Heart left ventricle (tissue), 16 donors: ENCODE measurements around the gene C14orf93. TPM values are rescaled to one million over a fixed set of nuclear protein-coding genes. Genes with fewer than 3 reads are reported as not detected.

Source experiments
- ATAC-seq, 4 donors: fragments of 200-7000 bp; cut with Tn5 transposase; one replicate each; pipeline ENCODE4 v1.9.1; 2020 to 2022; ENCODE audit warnings: moderate library complexity in 4 of 4, mild to moderate bottlenecking in 3 of 4, moderate number of reproducible peaks in 1 of 4
- DNase-seq, 5 donors: peaks; one replicate each; pipeline ENCODE4 v3.0.0-alpha.2; 2020
- H3K27ac ChIP-seq, 12 donors: fragments of 200-600 bp; sonication (generic) in 4 of 12; one replicate each; pipeline versions ENCODE4 v1.5.0 to v1.8.0; 2016 to 2022; ENCODE audit warnings: mild to moderate bottlenecking in 2 of 12
- H3K27me3 ChIP-seq, 9 donors: fragments of 200-600 bp; sonication (generic) in 2 of 9; one replicate each; pipeline versions ENCODE4 v1.5.1 to v1.8.0; 2016 to 2022; ENCODE audit warnings: mild to moderate bottlenecking in 3 of 9
- H3K36me3 ChIP-seq, 9 donors: fragments of 200-600 bp; sonication (generic) in 2 of 9; one replicate each; pipeline versions ENCODE4 v1.5.0 to v1.8.0; 2018 to 2022; ENCODE audit warnings: mild to moderate bottlenecking in 2 of 9
- H3K4me1 ChIP-seq, 12 donors: fragments of 200-600 bp; sonication (generic) in 4 of 12; one replicate each; pipeline versions ENCODE4 v1.5.0 to v1.8.0; 2016 to 2022; ENCODE audit warnings: mild to moderate bottlenecking in 3 of 12
- H3K4me3 ChIP-seq, 12 donors: fragments of 200-600 bp; sonication (generic) in 4 of 12; one replicate each; pipeline versions ENCODE4 v1.5.0 to v1.8.0; 2017 to 2022; ENCODE audit warnings: mild to moderate bottlenecking in 9 of 12, moderate library complexity in 4 of 12
- H3K9me3 ChIP-seq, 12 donors: fragments of 200-600 bp; sonication (generic) in 4 of 12; one replicate each; pipeline versions ENCODE4 v1.5.0 to v1.8.0; 2016 to 2022; ENCODE audit warnings: mild to moderate bottlenecking in 1 of 12
- POLR2A ChIP-seq, 2 donors: fragments of 450-650 bp; IDR thresholded peaks; one replicate each; pipeline ENCODE4 v1.6.1; 2017; ENCODE audit warnings: antibody characterized with exemption in 2 of 2, mild to moderate bottlenecking in 2 of 2, moderate library complexity in 2 of 2
- WGBS, 4 donors: extraction: QIAGEN DNeasy Blood & Tissue Kit in 2 of 4; methylation state at CpG; one replicate each; pipeline versions ENCODE4 v1.1.5 to v1.1.7; 2013 to 2018; 5-methylcytosine and 5-hydroxymethylcytosine counted together
- intact Hi-C, 10 donors: fragments of 100-400 bp; cut with DNase I; formaldehyde crosslinking; loops; one replicate each; pipeline versions ENCODE4 v1.11.1 to v1.14.2; 2022
- polyA plus RNA-seq, 2 donors: library from polyadenylated mRNA; stranded (reverse); fragments of 200-250 nt; gene quantifications; one replicate each; pipeline ENCODE4 v1.2.3, GENCODE V29; 2013
- total RNA-seq, 9 donors: library from RNA; depleted of rRNA in 2 of 9; stranded (reverse); fragments of >200 nt in 2 of 9; fragmentation: NEBNext Ultra II Directional in 3 of 9; extraction: Animal tissue kit (Norgen Biotek cat#: 25700) in 3 of 9; gene quantifications; one replicate each; pipeline versions ENCODE4 v1.1.0 to v1.2.4, GENCODE V29; 2016 to 2023
- TF ChIP-seq, protein P1 (sequence below), 12 donors: fragments of 200-600 bp; sonication (generic) in 4 of 12; IDR thresholded peaks; one replicate each; pipeline versions ENCODE4 v1.5.0 to v1.8.0; 2018 to 2022; ENCODE audit warnings: antibody characterized with exemption in 12 of 12, mild to moderate bottlenecking in 5 of 12
- donor health status: ischemic (EF 13 %, LVEDD 7.1; RV severe dilation, severe dysfunction).
- donor health status: healthy with polysubstance abuse.
- donor health status: DM: no; HTN: yes; CAD: no.
- donor health status: DM: no; HTN: no; CAD: no.
- donor health status: ischemic (EF 25% LVEDD 6.9; RV normal size, moderate dysfunction).
- donor health status: ischemic (EF 25% LVEDD 5.7; RV mildly dilated, moderate dysfunction).
- donor health status: healthy.
- donor health status: DM: yes; HTN: yes; CAD: no.
- donor health status: ischemic (EF 35%, LVEDD 5.7; RV mildly dilated, moderate dysfunction).
- donor health status: nonischemic (EF 11% LVEDD 7.7; RV severe dilation, severe dysfunction).
- donor health status: DM: yes; HTN: yes; CAD: no.
- donor health status: PGD.
- donor health status: ischemic (EF 29% LVEDD 5.4; RV normal size, mild dysfunction).
- donor health status: nonischemic (EF 23%, LVEDD 6.1; RV moderate dilation, normal function).

Gene C14orf93
- total and polyA plus RNA-seq, 11 donors: 3.4 to 7.6 (median 5.4) TPM

GRCh38 chr14:22993517-22993916 lies 16.4 kb downstream of the C14orf93 start:
- TF ChIP-seq, protein P1, sequence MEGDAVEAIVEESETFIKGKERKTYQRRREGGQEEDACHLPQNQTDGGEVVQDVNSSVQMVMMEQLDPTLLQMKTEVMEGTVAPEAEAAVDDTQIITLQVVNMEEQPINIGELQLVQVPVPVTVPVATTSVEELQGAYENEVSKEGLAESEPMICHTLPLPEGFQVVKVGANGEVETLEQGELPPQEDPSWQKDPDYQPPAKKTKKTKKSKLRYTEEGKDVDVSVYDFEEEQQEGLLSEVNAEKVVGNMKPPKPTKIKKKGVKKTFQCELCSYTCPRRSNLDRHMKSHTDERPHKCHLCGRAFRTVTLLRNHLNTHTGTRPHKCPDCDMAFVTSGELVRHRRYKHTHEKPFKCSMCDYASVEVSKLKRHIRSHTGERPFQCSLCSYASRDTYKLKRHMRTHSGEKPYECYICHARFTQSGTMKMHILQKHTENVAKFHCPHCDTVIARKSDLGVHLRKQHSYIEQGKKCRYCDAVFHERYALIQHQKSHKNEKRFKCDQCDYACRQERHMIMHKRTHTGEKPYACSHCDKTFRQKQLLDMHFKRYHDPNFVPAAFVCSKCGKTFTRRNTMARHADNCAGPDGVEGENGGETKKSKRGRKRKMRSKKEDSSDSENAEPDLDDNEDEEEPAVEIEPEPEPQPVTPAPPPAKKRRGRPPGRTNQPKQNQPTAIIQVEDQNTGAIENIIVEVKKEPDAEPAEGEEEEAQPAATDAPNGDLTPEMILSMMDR (IDR thresholded peaks at IDR 0.05): no peak
- no peak for TF ChIP-seq POLR2A (IDR thresholded peaks at IDR 0.05)

DNA sequence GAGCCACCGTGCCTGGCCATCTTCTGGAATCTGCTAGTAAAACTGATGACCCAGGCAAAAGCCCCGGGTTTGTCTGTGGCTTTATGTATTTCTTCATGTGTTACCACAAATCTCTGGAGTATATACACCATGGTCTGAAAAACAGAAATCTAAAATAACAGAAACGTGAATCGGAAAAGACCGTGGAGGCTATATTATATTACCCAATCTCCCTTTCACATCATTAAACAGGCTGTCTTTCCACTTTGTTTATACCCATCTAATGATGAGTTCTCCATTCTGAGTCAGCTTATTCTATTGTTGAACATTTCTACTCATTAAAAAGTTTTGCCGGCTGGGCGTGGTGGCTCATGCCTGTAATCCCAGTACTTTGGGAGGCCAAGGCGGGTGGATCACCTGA lies 18.1 kb downstream of the C14orf93 start:
- intact Hi-C loops: loop anchor here in 1 of 10 donors (2.0 kb wide), 1 partner anchor 61 kb away; no protein-coding TSS in a partner anchor
- H3K27me3 ChIP-seq: no peaks in the 10 kb centered on the region
- TF ChIP-seq, protein P1 (IDR thresholded peaks at IDR 0.05): no peak
- no peak for TF ChIP-seq POLR2A (IDR thresholded peaks at IDR 0.05)
- H3K4me1 ChIP-seq: peaks cover 0 to 8% (median 0%) of the 10 kb centered on the region in 12 donors
- no peaks in the 10 kb centered on the region for H3K9me3 ChIP-seq
- no peak overlapping the region for H3K4me3 ChIP-seq
- H3K27ac ChIP-seq: no peak overlapping the region
- peaks cover 0 to 48% (median 14%) of the 10 kb centered on the region in 9 donors for H3K36me3 ChIP-seq
- no peak for ATAC-seq
- DNase-seq: no peak
- 94 to 96% (median 95%) methylated on average over 8 of the region's 8 CpGs for WGBS, 4 donors

More at GRCh38 chr14:22993517-22993916, 16.4 kb downstream of the C14orf93 start:
- no peak overlapping the region for H3K4me3 ChIP-seq
- peaks cover 0 to 19% (median 3%) of the 10 kb centered on the region in 12 donors for H3K4me1 ChIP-seq
- H3K36me3 ChIP-seq: peaks cover 0 to 43% (median 14%) of the 10 kb centered on the region in 9 donors
- no peak overlapping the region for H3K27ac ChIP-seq
- ATAC-seq: no peak
- no peaks in the 10 kb centered on the region for H3K27me3 ChIP-seq
- H3K9me3 ChIP-seq: no peaks in the 10 kb centered on the region
- no peak for DNase-seq
- intact Hi-C loops: loop anchor here in 1 of 10 donors (2.0 kb wide), 1 partner anchor 59 kb away; no protein-coding TSS in a partner anchor

DNA sequence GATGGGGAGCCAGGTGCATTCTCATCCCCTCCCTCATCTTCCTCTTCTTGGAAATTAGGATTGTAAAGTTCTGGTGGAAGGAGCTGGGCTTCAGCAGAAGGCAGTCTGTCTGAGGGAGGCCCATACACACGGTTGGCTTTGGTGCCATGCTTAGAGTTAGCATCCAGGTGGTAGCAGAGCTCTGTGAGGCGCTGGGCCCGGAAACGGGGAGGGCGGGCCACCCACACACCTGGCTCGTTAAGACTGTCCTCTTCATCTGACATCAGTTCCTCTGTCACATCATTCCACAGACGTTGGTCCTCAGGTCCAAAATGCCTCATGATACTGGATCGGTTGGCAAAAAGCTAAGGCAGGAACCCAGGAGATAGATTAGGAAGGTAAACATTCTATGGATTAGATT lies 22.7 kb downstream of the C14orf93 start:
- Histone ChIP-seq H3K27ac (no peak overlapping the region), H3K36me3 (peaks cover 0 to 35% (median 14%) of the 10 kb centered on the region in 9 donors), H3K9me3 (no peaks in the 10 kb centered on the region), H3K4me3 (no peak overlapping the region), H3K27me3 (peaks cover 0 to under 1% (median 0%) of the 10 kb centered on the region in 9 donors), H3K4me1 (peaks cover 0 to 17% (median 6%) of the 10 kb centered on the region in 12 donors)
- DNase-seq (no peak), ATAC-seq (no peak)
- WGBS, 4 donors: 75 to 85% (median 83%) methylated on average over 8 of the region's 8 CpGs
- TF ChIP-seq, protein P1 (IDR thresholded peaks at IDR 0.05): no peak
- TF ChIP-seq POLR2A (IDR thresholded peaks at IDR 0.05): no peak
- intact Hi-C loops: loop anchor here in 6 of 10 donors (2.0 to 10.0 kb wide), 3 partner anchors 70 to 432 kb away; partner anchors contain the start of gene CDH24 (in 1 of the 6)

DNA sequence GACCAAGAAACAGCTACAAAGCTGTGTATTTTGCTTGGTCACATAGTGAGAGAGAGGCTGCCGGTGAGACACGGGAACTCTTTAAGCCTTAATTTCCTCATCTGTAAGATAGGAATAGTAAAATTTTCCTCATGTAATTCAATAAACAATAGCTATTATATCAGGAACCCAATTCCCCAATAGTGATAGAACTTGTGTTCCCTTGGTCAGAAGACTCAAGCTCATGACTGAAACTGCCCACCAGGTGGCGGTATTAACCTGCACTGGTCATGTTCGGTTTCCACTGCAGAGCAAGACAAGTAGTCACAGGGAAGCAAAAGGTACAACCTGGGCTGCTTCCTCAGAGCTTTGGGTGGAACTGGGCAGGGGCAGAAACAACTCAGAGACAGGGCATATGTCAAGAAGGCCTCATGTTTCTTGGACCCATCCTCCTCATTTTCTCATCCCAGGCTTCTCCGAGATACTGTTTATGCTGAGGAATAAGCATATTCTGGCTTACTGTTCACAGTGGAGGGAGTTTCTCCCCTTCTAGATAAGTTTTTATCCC lies 23.4 kb downstream of the C14orf93 start:
- no peak overlapping the region for H3K4me3 ChIP-seq
- no peak overlapping the region for H3K27ac ChIP-seq
- no peaks in the 10 kb centered on the region for H3K9me3 ChIP-seq
- peak; percentile 82 to 88 (median 87) for DNase-seq
- H3K36me3 ChIP-seq: peaks cover 0 to 34% (median 12%) of the 10 kb centered on the region in 9 donors
- peaks cover 0 to 8% (median 0%) of the 10 kb centered on the region in 9 donors for H3K27me3 ChIP-seq
- peaks cover 0 to 19% (median 8%) of the 10 kb centered on the region in 12 donors for H3K4me1 ChIP-seq
- TF ChIP-seq, protein P1 (IDR thresholded peaks at IDR 0.05): peak; percentile 85 to 95 (median 92)
- TF ChIP-seq POLR2A (IDR thresholded peaks at IDR 0.05): no peak
- ATAC-seq: peak; percentile 35 to 52 (median 40)
- 18 to 27% (median 25%) methylated on average over 5 of the region's 5 CpGs for WGBS, 4 donors
- intact Hi-C loops: loop anchor here (1.0 to 10.0 kb wide), 4 partner anchors 70 to 432 kb away; partner anchors contain the start of gene CDH24 (in 1 of the 10)
